ENCODE results near the gene PIK3IP1.

GRCh38 chr22:31271485-31271884 is 20.8 kb downstream of the PIK3IP1 start:
- no peak for TF ChIP-seq CTCF (IDR thresholded peaks at IDR 0.05)
- TF ChIP-seq POLR2A (IDR thresholded peaks at IDR 0.05): no peak
